Activated CD4-positive, alpha-beta memory T cell treated with anti-CD3 and anti-CD28 coated beads for 36 hours (primary cell): ENCODE data around the gene PSMD4. TPM values are rescaled to one million over a fixed set of nuclear protein-coding genes. Genes with fewer than 3 reads are reported as not detected.
"Not testable (repeated sequence)": the region's sequence is repeated elsewhere in the genome, so short reads cannot be mapped to it uniquely, and the experiment has no call there.

Experiments
- CTCF ChIA-PET: fragments of 350-600 bp; sonication (Branson Sonifier 250); formaldehyde crosslinking; loops from one replicate; lab custom pipeline; 2021; ENCODE audit warnings: antibody characterized with exemption, inconsistent platforms; lab: Charles Lee
- POLR2A ChIA-PET: fragments of 350-600 bp; sonication (Branson Sonifier 250); formaldehyde crosslinking; loops from one replicate; lab custom pipeline; 2021; ENCODE audit warnings: antibody characterized with exemption; lab: Charles Lee
- DNase-seq: peaks from one replicate; pipeline ENCODE4 v3.0.0-alpha.2; 2020
- H3K27ac Mint-ChIP-seq: one replicate; pipeline ENCODE4 v1.8.0; 2021; ENCODE audit warnings: mixed read lengths
- H3K27me3 Mint-ChIP-seq: one replicate; pipeline ENCODE4 v1.8.0; 2021; ENCODE audit warnings: mixed read lengths
- H3K36me3 Mint-ChIP-seq: one replicate; pipeline ENCODE4 v1.8.0; 2021; ENCODE audit warnings: mixed read lengths
- H3K4me1 Mint-ChIP-seq: one replicate; pipeline ENCODE4 v1.8.0; 2021; ENCODE audit warnings: low read depth, mixed read lengths
- H3K4me3 Mint-ChIP-seq: one replicate; pipeline ENCODE4 v1.8.0; 2021; ENCODE audit warnings: mild to moderate bottlenecking, mixed read lengths
- H3K9me3 Mint-ChIP-seq: one replicate; pipeline ENCODE4 v1.8.0; 2021; ENCODE audit warnings: mixed read lengths
- intact Hi-C: fragments of 100-400 bp; cut with micrococcal nuclease; formaldehyde crosslinking; loops from one replicate; pipeline ENCODE4 v1.15.1; 2023
- total RNA-seq, 2 experiments: library from RNA; stranded (reverse); gene quantifications; one replicate each; pipeline ENCODE4 v1.2.3, GENCODE V29; 2021

Gene PSMD4
- 100 to 1,000 TPM; 212 to 227 TPM for total RNA-seq

- POLR2A ChIA-PET, result interaction anchor here (0.7 to 2.0 kb wide), 14 partner anchors 14 to 456 kb away, joined by 3 to 10 read pairs (median 4); partner anchors contain the start of genes PIP5K1A, TNFAIP8L2, VPS72 and ZNF687
- no peaks in the 10 kb centered on the region for H3K9me3 Mint-ChIP-seq
- peaks cover 6% of the 10 kb centered on the region for H3K36me3 Mint-ChIP-seq
Observed at GRCh38 chr1:151254217-151255213, at the start of gene PSMD4. Gene PSMD4 (plus strand): TSS chr1:151254734. CDS start chr1:151254783, 49 bp downstream.

GRCh38 chr1:151205381-151205965 lies 49.1 kb upstream of the PSMD4 start:
- POLR2A ChIA-PET, result interaction anchor here (1.2 kb wide), 1 partner anchor 76 kb away, joined by 3 read pairs; no protein-coding TSS in a partner anchor
- intact Hi-C loops, H3K9me3 Mint-ChIP-seq, H3K4me3 Mint-ChIP-seq, H3K27me3 Mint-ChIP-seq, DNase-seq: not testable (repeated sequence)
- CTCF ChIA-PET, result interaction anchor here (1.5 kb wide), 1 partner anchor 46 kb away, joined by 7 read pairs; no protein-coding TSS in a partner anchor
- Mint-ChIP-seq H3K36me3 (peaks cover 12% of the 10 kb centered on the region), H3K4me1 (peaks cover 25% of the 10 kb centered on the region), H3K27ac (peak overlapping the region; percentile 23)

More at GRCh38 chr1:151254217-151255213, at the start of gene PSMD4:
- Mint-ChIP-seq H3K27ac (peak within 1 kb of the TSS; percentile 81), H3K4me3 (peak within 1 kb of the TSS; percentile 92), H3K27me3 (peaks cover 2% of the 10 kb centered on the region), H3K4me1 (peaks cover 25% of the 10 kb centered on the region)
- DNase-seq, result peak; percentile 97
- intact Hi-C loops, result loop anchor here (1.0 to 2.0 kb wide), 4 partner anchors 23 to 90 kb away; partner anchors contain the start of genes LYSMD1 and PIP5K1A
- CTCF ChIA-PET, result interaction anchor here (0.6 to 2.0 kb wide), 7 partner anchors 47 to 184 kb away, joined by 3 to 9 read pairs (median 4); partner anchors contain the start of genes GABPB2 and TNFAIP8L2

- Mint-ChIP-seq H3K27ac (peak overlapping the region; percentile 8), H3K9me3 (no peaks in the 10 kb centered on the region), H3K27me3 (no peaks in the 10 kb centered on the region), H3K4me1 (peaks cover 25% of the 10 kb centered on the region), H3K36me3 (peaks cover 26% of the 10 kb centered on the region), H3K4me3 (no peak overlapping the region)
- ChIA-PET POLR2A (interaction anchor here (1.3 kb wide), 1 partner anchor 71 kb away, joined by 3 read pairs; the partner anchor contains the start of gene ZNF687), CTCF (no interaction called here)
- intact Hi-C loops, result no loop called here
- no peak for DNase-seq
Observed at GRCh38 chr1:151210830-151211229, 43.7 kb upstream of the PSMD4 start.

- ChIA-PET CTCF (interaction anchor here (0.7 to 2.3 kb wide), 3 partner anchors 16 to 188 kb away, joined by 3 to 13 read pairs (median 5); no protein-coding TSS in a partner anchor), POLR2A (interaction anchor here (0.7 to 1.7 kb wide), 4 partner anchors 12 to 70 kb away, joined by 3 to 5 read pairs (median 3); partner anchors contain the start of gene ZNF687)
- no peaks in the 10 kb centered on the region for H3K27me3 Mint-ChIP-seq
- H3K4me3 Mint-ChIP-seq, result no peak overlapping the region
- peak; percentile 29 for DNase-seq
- no peaks in the 10 kb centered on the region for H3K9me3 Mint-ChIP-seq
- H3K4me1 Mint-ChIP-seq, result peaks cover 27% of the 10 kb centered on the region
- H3K27ac Mint-ChIP-seq, result peak overlapping the region; percentile 16
- intact Hi-C loops, result no loop called here
- H3K36me3 Mint-ChIP-seq, result peaks cover 24% of the 10 kb centered on the region
Observed at GRCh38 chr1:151211972-151212705, 42.4 kb upstream of the PSMD4 start.

GRCh38 chr1:151213560-151213959 lies 41.0 kb upstream of the PSMD4 start:
- no peak for DNase-seq
- Mint-ChIP-seq H3K27ac (no peak overlapping the region), H3K4me1 (peaks cover 32% of the 10 kb centered on the region), H3K9me3 (no peaks in the 10 kb centered on the region), H3K27me3 (no peaks in the 10 kb centered on the region), H3K36me3 (peaks cover 24% of the 10 kb centered on the region), H3K4me3 (no peak overlapping the region)
- intact Hi-C loops, result no loop called here
- POLR2A ChIA-PET, result interaction anchor here (1.2 kb wide), 1 partner anchor 34 kb away, joined by 3 read pairs; no protein-coding TSS in a partner anchor
- CTCF ChIA-PET, result interaction anchor here (2.3 kb wide), 1 partner anchor 113 kb away, joined by 13 read pairs; no protein-coding TSS in a partner anchor

GRCh38 chr1:151221616-151222015 lies 32.9 kb upstream of the PSMD4 start:
- ChIA-PET POLR2A (no interaction called here), CTCF (interaction anchor here (0.8 kb wide), 1 partner anchor 122 kb away, joined by 3 read pairs; no protein-coding TSS in a partner anchor)
- H3K27ac Mint-ChIP-seq, result no peak overlapping the region
- H3K4me3 Mint-ChIP-seq, result no peak overlapping the region
- no peaks in the 10 kb centered on the region for H3K27me3 Mint-ChIP-seq
- no peaks in the 10 kb centered on the region for H3K9me3 Mint-ChIP-seq
- H3K36me3 Mint-ChIP-seq, result peaks cover 13% of the 10 kb centered on the region
- H3K4me1 Mint-ChIP-seq, result peaks cover 9% of the 10 kb centered on the region
- intact Hi-C loops, result no loop called here
- DNase-seq, result no peak

- Mint-ChIP-seq H3K27ac (no peak overlapping the region), H3K9me3 (no peaks in the 10 kb centered on the region), H3K36me3 (peaks cover 15% of the 10 kb centered on the region), H3K4me1 (peaks cover 8% of the 10 kb centered on the region), H3K4me3 (no peak overlapping the region), H3K27me3 (no peaks in the 10 kb centered on the region)
- no peak for DNase-seq
- CTCF ChIA-PET, result interaction anchor here (0.8 kb wide), 1 partner anchor 122 kb away, joined by 3 read pairs; no protein-coding TSS in a partner anchor
- intact Hi-C loops, result no loop called here
- POLR2A ChIA-PET, result no interaction called here
Observed at GRCh38 chr1:151222130-151222529, 32.4 kb upstream of the PSMD4 start.

GRCh38 chr1:151235235-151235634 lies 19.3 kb upstream of the PSMD4 start:
- Mint-ChIP-seq H3K4me3 (no peak overlapping the region), H3K36me3 (peaks cover 59% of the 10 kb centered on the region), H3K9me3 (no peaks in the 10 kb centered on the region), H3K27ac (peak overlapping the region; percentile 33), H3K27me3 (no peaks in the 10 kb centered on the region), H3K4me1 (peaks cover 2% of the 10 kb centered on the region)
- CTCF ChIA-PET, result interaction anchor here (4.1 kb wide), 1 partner anchor 17 kb away, joined by 20 read pairs; no protein-coding TSS in a partner anchor
- intact Hi-C loops, result no loop called here
- DNase-seq, result no peak
- POLR2A ChIA-PET, result interaction anchor here (1.0 to 1.2 kb wide), 2 partner anchors 17 to 19 kb away, joined by 3 to 4 read pairs; partner anchors contain the start of gene PSMD4

GRCh38 chr1:151237678-151238466 lies 16.7 kb upstream of the PSMD4 start:
- peaks cover 58% of the 10 kb centered on the region for H3K36me3 Mint-ChIP-seq

GRCh38 chr1:151238467-151238739 lies 16.1 kb upstream of the PSMD4 start:
- intact Hi-C loops, result no loop called here
- POLR2A ChIA-PET, result no interaction called here
- no peak overlapping the region for H3K4me3 Mint-ChIP-seq
- H3K36me3 Mint-ChIP-seq, result peaks cover 62% of the 10 kb centered on the region
- H3K9me3 Mint-ChIP-seq, result no peaks in the 10 kb centered on the region
- DNase-seq, result no peak
- H3K4me1 Mint-ChIP-seq, result peaks cover 2% of the 10 kb centered on the region
- no peaks in the 10 kb centered on the region for H3K27me3 Mint-ChIP-seq
- no peak overlapping the region for H3K27ac Mint-ChIP-seq
- CTCF ChIA-PET, result interaction anchor here (1.1 kb wide), 1 partner anchor 13 kb away, joined by 4 read pairs; no protein-coding TSS in a partner anchor

More at GRCh38 chr1:151237678-151238466, 16.7 kb upstream of the PSMD4 start:
- intact Hi-C loops, result no loop called here
- ChIA-PET CTCF (interaction anchor here (1.1 to 4.1 kb wide), 2 partner anchors 14 kb away, joined by 4 to 20 read pairs; no protein-coding TSS in a partner anchor), POLR2A (interaction anchor here (0.7 kb wide), 1 partner anchor 303 kb away, joined by 4 read pairs; no protein-coding TSS in a partner anchor)
- Mint-ChIP-seq H3K4me3 (no peak overlapping the region), H3K27me3 (no peaks in the 10 kb centered on the region), H3K27ac (no peak overlapping the region), H3K4me1 (peaks cover 2% of the 10 kb centered on the region), H3K9me3 (no peaks in the 10 kb centered on the region)
- no peak for DNase-seq
